ENCODE data around the gene TES.

DNA sequence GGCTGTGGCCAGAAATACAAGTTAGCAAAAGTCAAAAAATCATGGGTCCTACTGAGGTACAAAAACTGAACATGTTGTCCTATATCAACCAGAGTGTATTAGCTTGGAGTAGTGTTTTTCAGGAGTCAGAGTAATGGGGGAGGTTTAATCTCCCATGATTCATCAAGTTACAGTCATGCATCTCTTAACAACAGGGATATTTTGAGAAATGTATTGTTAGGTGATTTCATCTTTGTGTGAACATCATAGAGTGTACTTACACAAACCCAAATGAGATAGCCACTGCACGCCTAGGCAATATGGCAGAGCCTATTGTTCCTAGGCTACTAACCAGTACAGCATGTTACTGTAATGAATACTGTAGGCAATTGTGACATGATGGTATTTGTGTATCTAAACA lies 14.9 kb upstream of the TES start:
- TF ChIP-seq, protein P1, sequence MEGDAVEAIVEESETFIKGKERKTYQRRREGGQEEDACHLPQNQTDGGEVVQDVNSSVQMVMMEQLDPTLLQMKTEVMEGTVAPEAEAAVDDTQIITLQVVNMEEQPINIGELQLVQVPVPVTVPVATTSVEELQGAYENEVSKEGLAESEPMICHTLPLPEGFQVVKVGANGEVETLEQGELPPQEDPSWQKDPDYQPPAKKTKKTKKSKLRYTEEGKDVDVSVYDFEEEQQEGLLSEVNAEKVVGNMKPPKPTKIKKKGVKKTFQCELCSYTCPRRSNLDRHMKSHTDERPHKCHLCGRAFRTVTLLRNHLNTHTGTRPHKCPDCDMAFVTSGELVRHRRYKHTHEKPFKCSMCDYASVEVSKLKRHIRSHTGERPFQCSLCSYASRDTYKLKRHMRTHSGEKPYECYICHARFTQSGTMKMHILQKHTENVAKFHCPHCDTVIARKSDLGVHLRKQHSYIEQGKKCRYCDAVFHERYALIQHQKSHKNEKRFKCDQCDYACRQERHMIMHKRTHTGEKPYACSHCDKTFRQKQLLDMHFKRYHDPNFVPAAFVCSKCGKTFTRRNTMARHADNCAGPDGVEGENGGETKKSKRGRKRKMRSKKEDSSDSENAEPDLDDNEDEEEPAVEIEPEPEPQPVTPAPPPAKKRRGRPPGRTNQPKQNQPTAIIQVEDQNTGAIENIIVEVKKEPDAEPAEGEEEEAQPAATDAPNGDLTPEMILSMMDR (IDR thresholded peaks at IDR 0.05; ENCODE audit: low read depth, low read length), result no peak
- TF ChIP-seq EZH2phosphoT487 (IDR thresholded peaks at IDR 0.05; ENCODE audit: low read depth), result no peak
